ENCODE data around the gene MYH14. TPM values are rescaled to one million over a fixed set of nuclear protein-coding genes. Genes with fewer than 3 reads are reported as not detected.

Gene MYH14
- total RNA-seq, 1 donor from 2014 or later: not detected

- Mint-ChIP-seq H3K4me1 (ENCODE audit: unreplicated experiment) (no peaks in the 10 kb centered on the region), H3K27me3 (ENCODE audit: unreplicated experiment) (peaks cover 11% of the 10 kb centered on the region), H3K36me3 (ENCODE audit: low read depth, unreplicated experiment) (peaks cover 7% of the 10 kb centered on the region), H3K27ac (ENCODE audit: unreplicated experiment) (no peak overlapping the region), H3K9me3 (ENCODE audit: unreplicated experiment) (peaks cover 13% of the 10 kb centered on the region), H3K4me3 (ENCODE audit: unreplicated experiment) (no peak overlapping the region)
- no peak for DNase-seq (ENCODE audit: low spot score)
- TF ChIP-seq, protein P1, sequence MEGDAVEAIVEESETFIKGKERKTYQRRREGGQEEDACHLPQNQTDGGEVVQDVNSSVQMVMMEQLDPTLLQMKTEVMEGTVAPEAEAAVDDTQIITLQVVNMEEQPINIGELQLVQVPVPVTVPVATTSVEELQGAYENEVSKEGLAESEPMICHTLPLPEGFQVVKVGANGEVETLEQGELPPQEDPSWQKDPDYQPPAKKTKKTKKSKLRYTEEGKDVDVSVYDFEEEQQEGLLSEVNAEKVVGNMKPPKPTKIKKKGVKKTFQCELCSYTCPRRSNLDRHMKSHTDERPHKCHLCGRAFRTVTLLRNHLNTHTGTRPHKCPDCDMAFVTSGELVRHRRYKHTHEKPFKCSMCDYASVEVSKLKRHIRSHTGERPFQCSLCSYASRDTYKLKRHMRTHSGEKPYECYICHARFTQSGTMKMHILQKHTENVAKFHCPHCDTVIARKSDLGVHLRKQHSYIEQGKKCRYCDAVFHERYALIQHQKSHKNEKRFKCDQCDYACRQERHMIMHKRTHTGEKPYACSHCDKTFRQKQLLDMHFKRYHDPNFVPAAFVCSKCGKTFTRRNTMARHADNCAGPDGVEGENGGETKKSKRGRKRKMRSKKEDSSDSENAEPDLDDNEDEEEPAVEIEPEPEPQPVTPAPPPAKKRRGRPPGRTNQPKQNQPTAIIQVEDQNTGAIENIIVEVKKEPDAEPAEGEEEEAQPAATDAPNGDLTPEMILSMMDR (IDR thresholded peaks at IDR 0.05; ENCODE audit: unreplicated experiment): no peak
Observed at GRCh38 chr19:50209131-50209530, 5.7 kb downstream of the MYH14 start.

- H3K36me3 Mint-ChIP-seq (ENCODE audit: low read depth, unreplicated experiment): peaks cover 7% of the 10 kb centered on the region
- TF ChIP-seq, protein P1 (IDR thresholded peaks at IDR 0.05; ENCODE audit: unreplicated experiment): no peak
- peaks cover 13% of the 10 kb centered on the region for H3K9me3 Mint-ChIP-seq (ENCODE audit: unreplicated experiment)
- no peak overlapping the region for H3K27ac Mint-ChIP-seq (ENCODE audit: unreplicated experiment)
- H3K4me1 Mint-ChIP-seq (ENCODE audit: unreplicated experiment): no peaks in the 10 kb centered on the region
- no peak overlapping the region for H3K4me3 Mint-ChIP-seq (ENCODE audit: unreplicated experiment)
- no peak for DNase-seq (ENCODE audit: low spot score)
- peaks cover 9% of the 10 kb centered on the region for H3K27me3 Mint-ChIP-seq (ENCODE audit: unreplicated experiment)
Observed at GRCh38 chr19:50210425-50210824, 7.0 kb downstream of the MYH14 start.

DNA sequence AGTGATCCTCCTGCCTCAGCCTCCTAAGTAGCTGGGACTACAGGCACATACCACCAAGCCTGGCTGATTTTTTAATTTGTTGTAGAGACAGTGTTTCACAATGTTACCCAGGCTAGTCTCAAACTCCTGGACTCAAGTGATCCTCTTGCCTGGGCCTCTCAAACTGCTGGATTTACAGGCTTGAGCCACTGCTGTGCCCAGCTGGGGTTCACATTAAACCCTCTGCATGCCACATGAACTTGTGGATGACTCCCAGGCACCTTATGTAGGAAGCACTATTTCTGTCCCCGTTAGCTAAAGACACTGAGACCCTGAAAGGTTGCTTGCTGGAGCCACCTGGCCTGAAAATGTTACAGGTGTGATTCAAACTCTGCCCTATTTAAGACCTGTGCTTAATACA, 10.5 kb downstream of the MYH14 start:
- H3K9me3 Mint-ChIP-seq (ENCODE audit: unreplicated experiment): peaks cover 14% of the 10 kb centered on the region

GRCh38 chr19:50214699-50215543, 11.5 kb downstream of the MYH14 start:
- peaks cover 14% of the 10 kb centered on the region for H3K9me3 Mint-ChIP-seq (ENCODE audit: unreplicated experiment)
- H3K27ac Mint-ChIP-seq (ENCODE audit: unreplicated experiment): no peak overlapping the region
- no peak for DNase-seq (ENCODE audit: low spot score)

More for the DNA sequence above, 10.5 kb downstream of the MYH14 start:
- Mint-ChIP-seq H3K4me3 (ENCODE audit: unreplicated experiment) (no peak overlapping the region), H3K27ac (ENCODE audit: unreplicated experiment) (no peak overlapping the region), H3K4me1 (ENCODE audit: unreplicated experiment) (no peaks in the 10 kb centered on the region), H3K27me3 (ENCODE audit: unreplicated experiment) (peaks cover 12% of the 10 kb centered on the region), H3K36me3 (ENCODE audit: low read depth, unreplicated experiment) (peaks cover 7% of the 10 kb centered on the region)
- no peak for DNase-seq (ENCODE audit: low spot score)
- TF ChIP-seq, protein P1 (IDR thresholded peaks at IDR 0.05; ENCODE audit: unreplicated experiment): no peak

More at GRCh38 chr19:50214699-50215543, 11.5 kb downstream of the MYH14 start:
- Mint-ChIP-seq H3K4me3 (ENCODE audit: unreplicated experiment) (no peak overlapping the region), H3K36me3 (ENCODE audit: low read depth, unreplicated experiment) (peaks cover 7% of the 10 kb centered on the region), H3K4me1 (ENCODE audit: unreplicated experiment) (no peaks in the 10 kb centered on the region), H3K27me3 (ENCODE audit: unreplicated experiment) (peaks cover 12% of the 10 kb centered on the region)
- TF ChIP-seq, protein P1 (IDR thresholded peaks at IDR 0.05; ENCODE audit: unreplicated experiment): no peak

All from endothelial cell (in vitro differentiated cells).